IMR-90 (cell line): ENCODE data around the gene OR5AL1. TPM values are rescaled to one million over a fixed set of nuclear protein-coding genes. Genes with fewer than 3 reads are reported as not detected.
A peak's percentile ranks its signal among the peaks of the same experiment; 100 is the strongest.

ENCODE experiments used
- ATAC-seq: fragments of 200-7000 bp; cut with Tn5 transposase; 2 replicates; pipeline ENCODE4 v1.9.1; 2020; ENCODE audit warnings: low read depth, mild to moderate bottlenecking, moderate library complexity
- BruUV-seq: library from RNA; stranded (reverse); fragments of 400-500 nt; replicated peaks from 2 replicates; lab custom pipeline; 2021; lab: Mats Ljungman, UMichigan
- CTCF ChIA-PET: fragments of 300-600 bp; formaldehyde crosslinking; extraction: SDS; loops from one replicate; lab custom pipeline; 2021; ENCODE audit warnings: antibody characterized with exemption; lab: Yijun Ruan, JAX
- POLR2A ChIA-PET: fragments of 300-600 bp; sonication (Branson Sonifier 250); formaldehyde crosslinking; loops from one replicate; lab custom pipeline; 2022; ENCODE audit warnings: antibody characterized with exemption; ENCODE audit not compliant: unreplicated experiment; lab: Charles Lee
- DNase-seq: peaks from one replicate; pipeline ENCODE4 v3.0.0; 2013
- H2AFZ ChIP-seq: replicated peaks from 2 replicates; pipeline ENCODE3; 2013; ENCODE audit warnings: low read length, mild to moderate bottlenecking; ENCODE audit not compliant: poor library complexity
- H2AK5ac ChIP-seq: 2 replicates; pipeline ENCODE4 v1.6.1; 2013; ENCODE audit warnings: low read depth, low read length, inconsistent platforms
- H2AK9ac ChIP-seq: replicated peaks from 2 replicates; pipeline ENCODE3; 2013; ENCODE audit warnings: mild to moderate bottlenecking, low read depth, low read length, moderate library complexity; ENCODE audit not compliant: poor library complexity
- H2BK120ac ChIP-seq: 2 replicates; pipeline ENCODE4 v1.6.1; 2013; ENCODE audit warnings: low read depth, low read length, inconsistent platforms
- H2BK15ac ChIP-seq: 3 replicates; pipeline ENCODE4 v1.6.1; 2013; ENCODE audit warnings: low read depth, low read length, inconsistent platforms
- H2BK20ac ChIP-seq: 2 replicates; pipeline ENCODE4 v1.6.1; 2013; ENCODE audit warnings: low read depth, mild to moderate bottlenecking, inconsistent platforms, low read length, moderate library complexity
- H2BK5ac ChIP-seq: 2 replicates; pipeline ENCODE4 v1.6.1; 2013; ENCODE audit warnings: mild to moderate bottlenecking, low read depth, low read length, inconsistent platforms; ENCODE audit not compliant: poor library complexity, severe bottlenecking
- H3K14ac ChIP-seq: replicated peaks from 2 replicates; pipeline ENCODE4 v1.6.1; 2013; ENCODE audit warnings: low read depth, low read length, inconsistent platforms
- H3K18ac ChIP-seq: 2 replicates; pipeline ENCODE4 v1.6.1; 2013; ENCODE audit warnings: low read depth, low read length, control low read depth
- H3K23ac ChIP-seq: 2 replicates; pipeline ENCODE4 v1.6.1; 2013; ENCODE audit warnings: low read depth, low read length, inconsistent platforms
- H3K27ac ChIP-seq: 2 replicates; pipeline ENCODE4 v1.5.1; 2013; ENCODE audit warnings: mild to moderate bottlenecking, control low read depth, low read length; ENCODE audit not compliant: insufficient read depth
- H3K27me3 ChIP-seq: 2 replicates; pipeline ENCODE4 v1.6.1; 2013; ENCODE audit warnings: low read length; ENCODE audit not compliant: control insufficient read depth, insufficient read depth
- H3K36me3 ChIP-seq: 2 replicates; pipeline ENCODE4 v1.6.1; 2013; ENCODE audit warnings: low read length, mixed read lengths; ENCODE audit not compliant: control insufficient read depth, insufficient read depth
- H3K4ac ChIP-seq: 2 replicates; pipeline ENCODE4 v1.6.1; 2013; ENCODE audit warnings: low read depth, low read length, inconsistent platforms
- H3K4me1 ChIP-seq: 2 replicates; pipeline ENCODE4 v1.6.1; 2013; ENCODE audit warnings: low read length, mixed read lengths; ENCODE audit not compliant: control insufficient read depth, insufficient read depth
- H3K4me2 ChIP-seq: 2 replicates; pipeline ENCODE4 v1.6.1; 2013; ENCODE audit warnings: low read depth, mild to moderate bottlenecking, control low read depth, low read length, moderate library complexity
- H3K4me3 ChIP-seq: 2 replicates; pipeline ENCODE4 v1.5.1; 2013; ENCODE audit warnings: low read depth, mild to moderate bottlenecking, control low read depth, low read length, moderate library complexity; ENCODE audit not compliant: insufficient read depth
- H3K56ac ChIP-seq: 2 replicates; pipeline ENCODE4 v1.6.1; 2013; ENCODE audit warnings: low read length, inconsistent platforms; ENCODE audit not compliant: insufficient read depth; ENCODE audit errors: extremely low read depth
- H3K79me1 ChIP-seq, 2 experiments: 2 replicates each; pipeline ENCODE4 v1.6.1; 2013; ENCODE audit warnings: low read length in 2 of 2, inconsistent platforms in 1 of 2, low read depth in 1 of 2
- H3K9ac ChIP-seq: 2 replicates; pipeline ENCODE4 v1.6.1; 2013; ENCODE audit warnings: low read depth, low read length, control low read depth
- H3K9me1 ChIP-seq: 2 replicates; pipeline ENCODE4 v1.6.1; 2013; ENCODE audit warnings: low read length, inconsistent platforms; ENCODE audit not compliant: insufficient read depth
- H3K9me3 ChIP-seq: 2 replicates; pipeline ENCODE4 v1.6.1; 2013; ENCODE audit warnings: low read length; ENCODE audit not compliant: control insufficient read depth, insufficient read depth
- H4K20me1 ChIP-seq: 2 replicates; pipeline ENCODE4 v1.6.1; 2013; ENCODE audit warnings: low read length, inconsistent platforms; ENCODE audit not compliant: insufficient read depth
- H4K5ac ChIP-seq: 2 replicates; pipeline ENCODE4 v1.6.1; 2013; ENCODE audit warnings: mild to moderate bottlenecking, low read depth, low read length, control low read depth
- H4K8ac ChIP-seq, 2 experiments: 2 replicates each; pipeline ENCODE4 v1.6.1; 2013; ENCODE audit warnings: low read depth in 2 of 2, low read length in 2 of 2, control low read depth in 1 of 2, inconsistent platforms in 1 of 2
- H4K91ac ChIP-seq: 2 replicates; pipeline ENCODE4 v1.6.1; 2013; ENCODE audit warnings: low read depth, low read length, inconsistent platforms; ENCODE audit not compliant: insufficient read depth
- CEBPB ChIP-seq: IDR thresholded peaks from 2 replicates; pipeline ENCODE4 v1.6.1; 2012; ENCODE audit warnings: low read depth, low read length, improper control_type of control experiment
- RFX5 ChIP-seq: IDR thresholded peaks from 2 replicates; pipeline ENCODE4 v1.8.0; 2012; ENCODE audit warnings: low read depth, mild to moderate bottlenecking, low read length, moderate library complexity
- WGBS, 2 experiments: methylation state at CpG; one replicate each; pipeline versions ENCODE4 v1.1.5 to v1.1.7; 2013; ENCODE audit warnings: missing lambda C conversion rate in 2 of 2; ENCODE audit not compliant: insufficient read length in 1 of 2; ENCODE audit errors: extremely low coverage in 2 of 2; 5-methylcytosine and 5-hydroxymethylcytosine counted together
- dilution Hi-C: fragments of 300-500 bp; cut with HindIII; formaldehyde crosslinking; loops from one replicate; pipeline ENCODE4 v1.14.3; 2018; ENCODE audit warnings: low sequenced_read_pairs; ENCODE audit not compliant: unreplicated experiment
- in situ Hi-C: fragments of 300-500 bp; cut with MboI; formaldehyde crosslinking; loops from 3 replicates; pipeline ENCODE4 v1.14.3; 2019; ENCODE audit warnings: low sequenced_read_pairs, inconsistent platforms, mixed read lengths
- intact Hi-C: fragments of 100-400 bp; cut with micrococcal nuclease; formaldehyde crosslinking; loops from 2 replicates; pipeline ENCODE4 v1.10.0; 2022
- polyA plus RNA-seq, 3 experiments: library from polyadenylated mRNA; depleted of rRNA; stranded (reverse); fragments of >200 nt; gene quantifications; 2 replicates each; pipeline ENCODE4 v1.2.3, GENCODE V29; 2012; ENCODE audit warnings: low replicate concordance in 1 of 3
- total RNA-seq: library from RNA; depleted of rRNA; stranded (reverse); fragments of >200 nt; gene quantifications from 2 replicates; pipeline ENCODE4 v1.2.3, GENCODE V29; 2012

OR5AL1 gene
- total and polyA plus RNA-seq, 2 of the 4 experiments (the other 2 are of a cell fraction) = not detected

DNA sequence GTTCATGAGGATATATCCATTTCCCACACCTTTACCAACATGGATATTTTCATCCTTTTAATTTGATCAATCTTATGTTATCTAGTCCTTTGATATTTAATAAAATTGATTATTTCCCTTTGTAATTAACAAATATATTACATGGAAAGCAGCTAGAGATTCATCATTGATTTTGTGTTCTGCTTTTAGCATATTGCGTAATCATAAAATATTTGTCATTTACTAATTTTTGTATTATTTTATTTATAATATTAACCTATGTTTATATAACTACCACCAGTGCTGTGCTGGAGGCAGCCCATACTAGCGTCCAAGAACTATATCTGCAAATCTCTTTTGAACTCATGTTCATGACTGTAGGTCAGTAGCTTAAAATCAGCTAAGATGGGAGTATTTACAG, 32.4 kb upstream of the OR5AL1 start:
- Histone ChIP-seq H3K9me1 (no peaks in the 10 kb centered on the region), H2AK9ac (no peak overlapping the region), H3K36me3 (no peaks in the 10 kb centered on the region), H2BK5ac (no peak overlapping the region), H4K8ac (no peak overlapping the region), H3K9ac (no peak overlapping the region), H2BK120ac (no peak overlapping the region), H3K4me2 (no peak overlapping the region), H3K56ac (no peak overlapping the region), H3K4me3 (no peak overlapping the region), H2AFZ (no peak overlapping the region), H3K18ac (no peak overlapping the region), H4K20me1 (no peaks in the 10 kb centered on the region), H3K14ac (no peak overlapping the region), H3K4ac (no peak overlapping the region), H3K23ac (no peak overlapping the region), H4K5ac (no peak overlapping the region), H2AK5ac (no peak overlapping the region), H4K91ac (no peak overlapping the region), H3K9me3 (peaks cover 3% of the 10 kb centered on the region), H3K4me1 (no peaks in the 10 kb centered on the region), H3K79me1 (no peaks in the 10 kb centered on the region), H2BK20ac (no peak overlapping the region), H3K27me3 (no peaks in the 10 kb centered on the region), H3K27ac (no peak overlapping the region), H2BK15ac (no peak overlapping the region)
- WGBS, 2 experiments = no CpG with 5 or more reads among the region's 2 CpGs
- TF ChIP-seq RFX5 (no peak), CEBPB (peak; percentile 82)
- no TSS peak for BruUV-seq
- DNase-seq (no peak), ATAC-seq (no peak)
- in situ Hi-C loops (no loop called here), dilution Hi-C loops (no loop called here), intact Hi-C loops (no loop called here)
- CTCF ChIA-PET = no interaction called here
- POLR2A ChIA-PET = no interaction called here
